ENCODE measurements around the gene PRAMEF10.
"Not testable (repeated sequence)": the region's sequence is repeated elsewhere in the genome, so short reads cannot be mapped to it uniquely, and the experiment has no call there.

The PRAMEF10 gene

DNA sequence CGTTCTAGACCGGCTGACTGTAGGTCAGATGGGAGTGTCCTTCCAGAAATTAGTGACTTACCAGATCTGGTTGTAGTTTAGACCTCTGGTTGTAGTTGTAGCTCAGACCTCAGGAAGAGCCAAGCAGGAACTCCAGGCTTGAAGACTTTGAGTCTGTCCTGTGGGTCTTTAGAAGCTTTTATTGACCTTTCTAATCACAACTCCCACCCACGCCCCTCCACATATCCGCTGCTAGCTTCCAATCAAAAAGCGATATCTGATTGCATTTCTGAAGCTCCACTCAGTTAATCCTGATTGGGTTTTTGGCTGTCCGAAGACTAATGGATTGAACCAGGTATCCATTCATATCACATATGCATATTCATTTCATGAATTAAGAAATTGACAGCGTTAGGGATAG is 49.5 kb downstream of the PRAMEF10 start, which contains the start of gene HNRNPCL1:
Gene HNRNPCL1 (minus strand): TSS at position 101 of the 400 bp plus-strand sequence. CDS start 431 bp downstream, outside the sequence.
- not testable (repeated sequence) for H3K4me3 ChIP-seq (ENCODE audit: low read length); H3K9ac ChIP-seq (ENCODE audit: low read depth, low read length); H3K27ac ChIP-seq (ENCODE audit: low read length); H3K27me3 ChIP-seq (ENCODE audit: insufficient read depth, low read length); H3K4me1 ChIP-seq (ENCODE audit: insufficient read depth, low read length); H3K36me3 ChIP-seq (ENCODE audit: insufficient read depth, low read depth, low read length)
- H3K9me3 ChIP-seq (ENCODE audit: insufficient read depth, low read depth, low read length), result peaks cover 49% of the 10 kb centered on the region

Data from iPS-20b (cell line).